Astrocyte of the cerebellum (primary cell): ENCODE data around the gene EIF3L.
A peak's percentile ranks its signal among the peaks of the same experiment; 100 is the strongest.

ENCODE experiments used
- DNase-seq: peaks from one replicate; pipeline ENCODE4 v3.0.0-alpha.2; 2011; ENCODE audit warnings: low read depth
- H3K4me3 ChIP-seq: 2 replicates; pipeline ENCODE4 v1.5.1; 2011; ENCODE audit warnings: mild to moderate bottlenecking, low read depth, low read length, moderate library complexity
- in situ Hi-C: cut with HindIII; loops from 2 replicates; pipeline ENCODE4 v1.10.0; 2017; ENCODE audit warnings: low sequenced_read_pairs
- TF ChIP-seq, protein P1 (sequence below): IDR thresholded peaks from 2 replicates; pipeline ENCODE4 v1.5.1; 2012; ENCODE audit warnings: low read length, low read depth, moderate library complexity, mild to moderate bottlenecking; ENCODE audit errors: missing control alignments

The EIF3L gene

DNA sequence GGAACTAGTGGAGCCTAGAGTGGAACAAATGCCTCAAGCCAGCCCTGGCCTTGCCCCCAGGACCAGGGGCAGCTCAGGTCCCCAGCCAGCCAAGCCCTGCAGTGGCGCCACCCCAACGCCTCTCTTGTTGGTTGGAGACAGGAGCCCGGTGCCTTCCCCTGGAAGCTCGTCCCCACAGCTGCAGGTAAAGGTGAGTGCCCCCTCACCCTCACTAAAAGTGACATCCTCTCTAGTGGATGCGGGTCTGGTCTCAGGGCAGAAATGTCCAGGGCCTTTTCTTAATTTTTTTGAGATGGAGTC is 78.4 kb downstream of the EIF3L start:
- no peak overlapping the region for H3K4me3 ChIP-seq
- TF ChIP-seq, protein P1, sequence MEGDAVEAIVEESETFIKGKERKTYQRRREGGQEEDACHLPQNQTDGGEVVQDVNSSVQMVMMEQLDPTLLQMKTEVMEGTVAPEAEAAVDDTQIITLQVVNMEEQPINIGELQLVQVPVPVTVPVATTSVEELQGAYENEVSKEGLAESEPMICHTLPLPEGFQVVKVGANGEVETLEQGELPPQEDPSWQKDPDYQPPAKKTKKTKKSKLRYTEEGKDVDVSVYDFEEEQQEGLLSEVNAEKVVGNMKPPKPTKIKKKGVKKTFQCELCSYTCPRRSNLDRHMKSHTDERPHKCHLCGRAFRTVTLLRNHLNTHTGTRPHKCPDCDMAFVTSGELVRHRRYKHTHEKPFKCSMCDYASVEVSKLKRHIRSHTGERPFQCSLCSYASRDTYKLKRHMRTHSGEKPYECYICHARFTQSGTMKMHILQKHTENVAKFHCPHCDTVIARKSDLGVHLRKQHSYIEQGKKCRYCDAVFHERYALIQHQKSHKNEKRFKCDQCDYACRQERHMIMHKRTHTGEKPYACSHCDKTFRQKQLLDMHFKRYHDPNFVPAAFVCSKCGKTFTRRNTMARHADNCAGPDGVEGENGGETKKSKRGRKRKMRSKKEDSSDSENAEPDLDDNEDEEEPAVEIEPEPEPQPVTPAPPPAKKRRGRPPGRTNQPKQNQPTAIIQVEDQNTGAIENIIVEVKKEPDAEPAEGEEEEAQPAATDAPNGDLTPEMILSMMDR, result no peak
- DNase-seq, result no peak
- in situ Hi-C loops, result no loop called here

GRCh38 chr22:37929390-37929789 is 80.2 kb downstream of the EIF3L start:
- in situ Hi-C loops, result no loop called here
- no peak overlapping the region for H3K4me3 ChIP-seq
- TF ChIP-seq, protein P1, result no peak
- DNase-seq, result no peak

GRCh38 chr22:37930270-37930951 is 81.2 kb downstream of the EIF3L start:
- in situ Hi-C loops, result no loop called here
- no peak overlapping the region for H3K4me3 ChIP-seq
- DNase-seq, result no peak
- TF ChIP-seq, protein P1, result peak; percentile 71

DNA sequence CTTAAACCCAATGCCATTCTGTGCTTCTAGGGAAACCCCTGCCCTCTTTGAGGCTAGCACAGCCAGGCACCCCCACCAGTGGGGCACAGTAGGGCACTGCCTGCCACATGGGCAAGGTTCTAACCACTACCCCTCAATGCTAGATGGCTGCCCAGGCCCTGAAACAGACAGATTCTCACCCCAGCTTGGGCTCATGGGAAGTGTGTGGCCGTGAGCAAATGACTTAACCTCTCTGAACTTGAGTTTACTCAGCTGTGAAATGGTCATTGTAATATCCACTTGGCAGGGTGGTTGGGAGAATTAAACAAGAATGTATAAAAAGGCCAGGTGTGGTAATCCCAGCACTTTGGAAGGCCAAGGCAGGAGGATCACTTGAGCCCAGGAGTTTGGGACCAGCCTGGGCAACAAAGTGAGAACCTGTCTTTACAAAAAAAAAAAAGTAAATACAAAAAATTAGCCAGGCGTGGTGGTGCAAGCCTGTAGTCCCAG is 81.8 kb downstream of the EIF3L start:
- in situ Hi-C loops, result no loop called here
- TF ChIP-seq, protein P1, result no peak
- no peak for DNase-seq
- no peak overlapping the region for H3K4me3 ChIP-seq

DNA sequence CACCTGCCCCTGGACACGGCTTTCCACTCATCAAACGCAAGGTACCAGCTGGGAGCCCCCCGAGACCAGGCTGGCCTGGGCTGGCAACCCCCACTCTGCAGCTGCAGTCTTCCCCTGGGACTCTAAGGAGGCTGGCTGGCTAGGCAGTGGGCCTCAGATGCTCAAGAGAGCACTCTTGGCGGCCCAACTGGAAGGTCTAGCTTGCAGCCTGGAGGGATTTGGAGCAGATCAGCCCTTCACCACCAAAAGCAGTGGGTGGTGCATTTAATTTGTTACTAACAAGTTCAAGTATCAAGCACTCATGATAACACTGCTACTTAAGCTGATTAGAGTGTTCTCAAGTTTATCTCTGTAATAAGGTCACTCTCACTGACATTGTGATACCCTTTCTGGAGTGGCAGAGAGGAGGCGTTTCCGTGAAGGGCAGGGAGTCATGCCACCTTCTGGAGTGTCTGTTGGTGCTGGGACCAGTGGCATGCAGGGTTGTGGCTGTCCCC is 82.7 kb downstream of the EIF3L start:
- TF ChIP-seq, protein P1, result no peak
- no peak for DNase-seq
- no peak overlapping the region for H3K4me3 ChIP-seq
- in situ Hi-C loops, result no loop called here

DNA sequence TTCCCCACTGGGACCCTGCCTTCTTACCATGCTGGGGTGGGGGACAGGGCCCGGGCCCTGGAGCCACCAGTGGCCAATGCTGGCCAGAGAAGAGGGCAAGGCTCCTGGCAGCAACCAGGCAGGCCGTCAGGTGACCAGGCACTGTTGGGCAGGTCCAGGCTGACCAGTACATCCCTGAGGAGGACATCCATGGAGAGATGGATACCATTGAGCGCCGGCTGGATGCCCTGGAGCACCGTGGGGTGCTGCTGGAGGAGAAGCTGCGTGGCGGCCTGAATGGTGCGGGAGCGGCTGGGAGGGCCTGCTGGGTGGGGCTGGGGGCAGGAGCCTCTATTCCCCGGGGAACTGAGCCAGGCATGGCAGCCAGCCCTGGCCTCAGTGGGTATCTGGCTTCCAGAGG is 83.2 kb downstream of the EIF3L start:
- TF ChIP-seq, protein P1, result no peak
- no peak for DNase-seq
- H3K4me3 ChIP-seq, result no peak overlapping the region
- in situ Hi-C loops, result no loop called here
